ENCODE measurements around the gene SLC22A16. TPM values are rescaled to one million over a fixed set of nuclear protein-coding genes. Genes with fewer than 3 reads are reported as not detected.

SLC22A16 gene
- total and polyA plus RNA-seq, 4 donors = 0.37 to 3.2 (median 0.99) TPM

DNA sequence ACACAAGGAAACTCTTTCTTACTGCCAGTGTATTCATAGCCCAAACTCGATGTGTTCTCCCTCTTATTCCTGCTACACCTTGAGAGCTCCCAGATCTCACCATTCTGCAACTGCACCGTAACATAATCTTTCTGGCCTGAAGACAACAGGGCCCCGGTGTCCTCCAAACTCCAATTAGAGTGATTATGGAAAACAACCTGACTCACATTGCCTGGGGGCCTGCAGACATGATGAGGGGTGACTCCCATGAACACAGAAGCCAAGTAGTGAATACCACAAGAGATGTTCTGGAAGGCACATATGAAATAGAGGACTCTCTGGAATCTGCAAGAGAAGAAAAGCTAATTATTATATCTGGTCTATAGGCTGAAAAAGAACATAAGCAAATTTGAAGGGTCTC, 19.7 kb downstream of the SLC22A16 start:
- TF ChIP-seq, protein P1, sequence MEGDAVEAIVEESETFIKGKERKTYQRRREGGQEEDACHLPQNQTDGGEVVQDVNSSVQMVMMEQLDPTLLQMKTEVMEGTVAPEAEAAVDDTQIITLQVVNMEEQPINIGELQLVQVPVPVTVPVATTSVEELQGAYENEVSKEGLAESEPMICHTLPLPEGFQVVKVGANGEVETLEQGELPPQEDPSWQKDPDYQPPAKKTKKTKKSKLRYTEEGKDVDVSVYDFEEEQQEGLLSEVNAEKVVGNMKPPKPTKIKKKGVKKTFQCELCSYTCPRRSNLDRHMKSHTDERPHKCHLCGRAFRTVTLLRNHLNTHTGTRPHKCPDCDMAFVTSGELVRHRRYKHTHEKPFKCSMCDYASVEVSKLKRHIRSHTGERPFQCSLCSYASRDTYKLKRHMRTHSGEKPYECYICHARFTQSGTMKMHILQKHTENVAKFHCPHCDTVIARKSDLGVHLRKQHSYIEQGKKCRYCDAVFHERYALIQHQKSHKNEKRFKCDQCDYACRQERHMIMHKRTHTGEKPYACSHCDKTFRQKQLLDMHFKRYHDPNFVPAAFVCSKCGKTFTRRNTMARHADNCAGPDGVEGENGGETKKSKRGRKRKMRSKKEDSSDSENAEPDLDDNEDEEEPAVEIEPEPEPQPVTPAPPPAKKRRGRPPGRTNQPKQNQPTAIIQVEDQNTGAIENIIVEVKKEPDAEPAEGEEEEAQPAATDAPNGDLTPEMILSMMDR (IDR thresholded peaks at IDR 0.05; ENCODE audit: control extremely low read depth, extremely low read depth) = no peak
- 93% methylated on average over 3 of the region's 3 CpGs for WGBS, 2 donors
- Histone ChIP-seq H3K9me3 (ENCODE audit: control insufficient read depth in 4 of 4, insufficient read depth in 3 of 4, low read length in 3 of 4) (peaks cover 0 to 10% (median 2%) of the 10 kb centered on the region in 4 donors), H3K4me3 (no peak overlapping the region), H3K4me1 (ENCODE audit: control insufficient read depth in 5 of 5, insufficient read depth in 5 of 5, low read length in 5 of 5) (no peaks in the 10 kb centered on the region), H3K27me3 (ENCODE audit: control insufficient read depth in 3 of 3, insufficient read depth in 3 of 3, low read length in 2 of 3) (no peaks in the 10 kb centered on the region), H3K9ac (ENCODE audit: insufficient read depth in 1 of 2, low read length in 2 of 2) (no peak overlapping the region), H3K36me3 (ENCODE audit: control insufficient read depth in 4 of 4, insufficient read depth in 4 of 4, low read length in 4 of 4) (no peaks in the 10 kb centered on the region), H3K27ac (ENCODE audit: low read depth in 1 of 2, low read length in 1 of 2) (no peak overlapping the region)
- no peak for DNase-seq
- ATAC-seq (ENCODE audit: insufficient read depth, low FRiP score) = no peak

DNA sequence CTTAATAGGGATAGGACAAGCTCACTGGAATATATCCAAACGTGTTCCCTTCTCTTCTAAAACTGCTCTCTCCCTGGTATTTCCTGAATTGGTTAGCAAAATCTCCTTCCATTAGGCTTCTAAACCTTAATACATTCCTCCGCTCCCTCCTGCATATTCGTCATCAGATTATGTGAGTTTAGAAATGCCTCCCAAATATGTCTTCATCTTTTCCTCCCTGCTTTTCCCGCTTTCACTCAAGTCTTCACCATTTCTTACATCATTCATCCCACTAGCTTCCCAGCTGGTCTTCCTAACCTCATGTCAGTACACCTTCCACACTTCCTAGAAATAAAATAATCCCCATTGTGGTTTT, 26.9 kb downstream of the SLC22A16 start:
- no peak overlapping the region for H3K4me3 ChIP-seq
- 74% methylated on average over 4 of the region's 4 CpGs for WGBS, 2 donors
- DNase-seq = no peak
- TF ChIP-seq, protein P1 (IDR thresholded peaks at IDR 0.05; ENCODE audit: control extremely low read depth, extremely low read depth) = no peak
- H3K9me3 ChIP-seq (ENCODE audit: control insufficient read depth in 4 of 4, insufficient read depth in 3 of 4, low read length in 3 of 4) = peaks cover 0 to 2% (median 0%) of the 10 kb centered on the region in 4 donors
- no peak for ATAC-seq (ENCODE audit: insufficient read depth, low FRiP score)
- H3K27ac ChIP-seq (ENCODE audit: low read depth in 1 of 2, low read length in 1 of 2) = no peak overlapping the region
- no peaks in the 10 kb centered on the region for H3K4me1 ChIP-seq (ENCODE audit: control insufficient read depth in 5 of 5, insufficient read depth in 5 of 5, low read length in 5 of 5)
- no peaks in the 10 kb centered on the region for H3K36me3 ChIP-seq (ENCODE audit: control insufficient read depth in 4 of 4, insufficient read depth in 4 of 4, low read length in 4 of 4)
- no peaks in the 10 kb centered on the region for H3K27me3 ChIP-seq (ENCODE audit: control insufficient read depth in 3 of 3, insufficient read depth in 3 of 3, low read length in 2 of 3)
- H3K9ac ChIP-seq (ENCODE audit: insufficient read depth in 1 of 2, low read length in 2 of 2) = no peak overlapping the region

DNA sequence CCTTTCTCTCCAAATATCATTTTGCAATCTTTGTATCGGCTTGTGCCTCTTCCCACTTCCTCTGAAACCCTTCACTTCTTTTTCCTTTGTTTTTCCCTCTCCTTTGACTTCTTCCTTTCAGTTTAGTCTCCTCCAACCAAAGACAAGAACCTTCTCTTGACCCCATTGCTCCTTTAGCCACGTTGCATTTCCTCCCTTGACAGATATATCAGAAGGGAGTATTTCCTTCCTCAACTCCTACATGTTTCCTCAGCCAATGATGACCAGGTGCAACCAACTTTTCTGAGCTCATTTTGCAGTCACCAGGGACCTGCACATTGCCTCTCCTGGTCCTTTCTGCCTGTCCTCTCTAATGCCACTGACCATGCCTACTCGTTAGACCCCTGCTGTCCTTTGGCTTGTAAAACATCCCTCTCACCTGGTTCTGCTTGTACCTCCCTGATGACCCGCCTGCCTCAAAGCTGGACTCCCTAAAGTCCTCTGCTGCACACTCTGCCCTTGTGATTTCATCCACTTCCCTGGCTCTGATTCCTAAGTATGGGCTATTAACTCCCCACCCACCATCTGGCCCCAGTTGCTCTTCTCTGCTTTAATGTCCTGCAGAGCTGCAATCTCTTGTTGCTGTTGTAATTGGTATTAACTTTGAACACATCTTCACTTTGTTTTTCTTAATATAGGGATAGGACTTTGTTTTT, 27.4 kb downstream of the SLC22A16 start:
- Histone ChIP-seq H3K27me3 (ENCODE audit: control insufficient read depth in 3 of 3, insufficient read depth in 3 of 3, low read length in 2 of 3) (no peaks in the 10 kb centered on the region), H3K9me3 (ENCODE audit: control insufficient read depth in 4 of 4, insufficient read depth in 3 of 4, low read length in 3 of 4) (peaks cover 0 to 2% (median 0%) of the 10 kb centered on the region in 4 donors), H3K9ac (ENCODE audit: insufficient read depth in 1 of 2, low read length in 2 of 2) (no peak overlapping the region), H3K4me3 (no peak overlapping the region), H3K27ac (ENCODE audit: low read depth in 1 of 2, low read length in 1 of 2) (no peak overlapping the region), H3K36me3 (ENCODE audit: control insufficient read depth in 4 of 4, insufficient read depth in 4 of 4, low read length in 4 of 4) (no peaks in the 10 kb centered on the region), H3K4me1 (ENCODE audit: control insufficient read depth in 5 of 5, insufficient read depth in 5 of 5, low read length in 5 of 5) (no peaks in the 10 kb centered on the region)
- WGBS, 2 donors = 48 to 50% methylated on average over 4 of the region's 4 CpGs
- no peak for DNase-seq
- TF ChIP-seq, protein P1 (IDR thresholded peaks at IDR 0.05; ENCODE audit: control extremely low read depth, extremely low read depth) = no peak
- no peak for ATAC-seq (ENCODE audit: insufficient read depth, low FRiP score)

DNA sequence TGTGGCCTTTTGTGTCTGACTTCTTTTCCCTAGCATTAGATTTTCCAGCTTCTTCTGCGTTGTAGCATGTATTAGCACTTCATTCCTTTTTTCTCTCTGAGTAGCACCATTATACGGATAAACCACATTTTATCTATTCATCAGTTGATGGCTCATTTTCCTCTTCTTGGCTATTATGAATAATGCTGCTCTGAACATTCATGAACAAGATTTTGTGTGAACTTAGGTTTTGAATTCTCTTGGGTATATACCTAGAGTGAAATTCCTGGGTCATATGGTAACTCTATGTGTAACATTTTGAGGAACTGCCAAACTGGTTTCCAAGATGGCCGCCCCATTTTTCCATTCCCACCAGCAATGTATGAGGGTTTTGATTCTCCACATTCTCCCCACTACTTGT, 28.7 kb downstream of the SLC22A16 start:
- DNase-seq (no peak), ATAC-seq (ENCODE audit: insufficient read depth, low FRiP score) (no peak)
- Histone ChIP-seq H3K4me1 (ENCODE audit: control insufficient read depth in 5 of 5, insufficient read depth in 5 of 5, low read length in 5 of 5) (no peaks in the 10 kb centered on the region), H3K36me3 (ENCODE audit: control insufficient read depth in 4 of 4, insufficient read depth in 4 of 4, low read length in 4 of 4) (no peaks in the 10 kb centered on the region), H3K27me3 (ENCODE audit: control insufficient read depth in 3 of 3, insufficient read depth in 3 of 3, low read length in 2 of 3) (no peaks in the 10 kb centered on the region), H3K4me3 (no peak overlapping the region), H3K9ac (ENCODE audit: insufficient read depth in 1 of 2, low read length in 2 of 2) (no peak overlapping the region), H3K9me3 (ENCODE audit: control insufficient read depth in 4 of 4, insufficient read depth in 3 of 4, low read length in 3 of 4) (peaks cover 0 to 2% (median 0%) of the 10 kb centered on the region in 4 donors), H3K27ac (ENCODE audit: low read depth in 1 of 2, low read length in 1 of 2) (no peak overlapping the region)
- TF ChIP-seq, protein P1 (IDR thresholded peaks at IDR 0.05; ENCODE audit: control extremely low read depth, extremely low read depth) = no peak
- WGBS, 2 donors = 93 to 94% methylated on average over 3 of the region's 3 CpGs

Measured in lung (tissue), 12 donors.